ENCODE results near the gene IL37. TPM values are rescaled to one million over a fixed set of nuclear protein-coding genes. Genes with fewer than 3 reads are reported as not detected.

IL37 gene
- total and polyA plus RNA-seq, 2 donors (not counting 1 experiment from before 2014, with no cell fraction given): 0.79 TPM; not detected in 1

DNA sequence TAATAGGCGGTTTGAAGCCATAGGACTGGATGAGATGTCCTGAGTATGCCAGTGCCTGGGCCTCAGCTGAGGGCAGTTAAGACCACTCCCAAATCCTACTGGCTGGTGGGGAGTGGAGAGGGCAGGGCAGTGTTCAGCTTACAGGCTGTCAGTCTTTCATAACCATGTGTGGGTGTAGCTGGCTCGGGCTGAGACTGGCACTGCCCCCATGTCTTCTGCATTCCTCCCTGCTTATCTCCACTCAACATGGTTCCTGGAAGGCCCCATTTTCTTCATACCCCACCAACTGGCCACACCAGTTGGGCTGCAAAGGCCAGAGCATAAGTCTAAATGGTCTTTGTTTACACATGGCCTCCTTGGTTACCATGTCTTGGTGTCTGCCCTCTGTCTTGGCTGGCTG is 17.2 kb upstream of the IL37 start:
- Histone ChIP-seq H4K20me1 (ENCODE audit: control insufficient read depth, insufficient read depth, low read length, poor library complexity, severe bottlenecking) (no peaks in the 10 kb centered on the region), H3K27me3 (replicated peaks in 1 of 4; ENCODE audit: control extremely low read depth in 1 of 4, control insufficient read depth in 3 of 4, insufficient read depth in 4 of 4, low read length in 3 of 4) (peaks cover 0 to 4% (median 0%) of the 10 kb centered on the region in 4 experiments), H3K36me3 (replicated peaks in 1 of 2; ENCODE audit: control extremely low read depth in 1 of 2, control insufficient read depth in 1 of 2, extremely low read depth in 1 of 2, insufficient read depth in 2 of 2, low read length in 1 of 2) (no peaks in the 10 kb centered on the region), H3K9ac (ENCODE audit: low read length) (no peak overlapping the region), H3K4me2 (replicated peaks; ENCODE audit: low read depth, low read length, poor library complexity, severe bottlenecking) (no peak overlapping the region), H3K4me1 (ENCODE audit: control insufficient read depth in 2 of 2, insufficient read depth in 2 of 2, low read length in 2 of 2) (no peaks in the 10 kb centered on the region), H3K79me2 (ENCODE audit: control insufficient read depth, insufficient read depth, low read length) (no peaks in the 10 kb centered on the region), H3K4me3 (ENCODE audit: control extremely low read depth in 1 of 5, extremely low read depth in 1 of 5, insufficient read depth in 1 of 5, low read depth in 2 of 5, low read length in 4 of 5) (no peak overlapping the region), H3K27ac (ENCODE audit: low read length in 2 of 2) (no peak overlapping the region), H2AFZ (ENCODE audit: insufficient read depth, low read depth, low read length, poor library complexity, severe bottlenecking) (no peak overlapping the region), H3K9me3 (ENCODE audit: control extremely low read depth in 1 of 3, control insufficient read depth in 2 of 3, insufficient read depth in 1 of 3, low read length in 2 of 3) (no peaks in the 10 kb centered on the region)
- ChIA-PET POLR2A (no interaction called here), CTCF (interaction anchor here (1.1 to 2.4 kb wide), 4 partner anchors 8 to 145 kb away, joined by 3 to 12 read pairs (median 5); no protein-coding TSS in a partner anchor)
- Mint-ChIP-seq H3K9me3 (ENCODE audit: insufficient read depth) (no peaks in the 10 kb centered on the region), H3K4me3 (no peak overlapping the region), H3K27ac (no peak overlapping the region), H3K27me3 (peaks cover 9% of the 10 kb centered on the region), H3K4me1 (no peaks in the 10 kb centered on the region)
- ATAC-seq (ENCODE audit: low read depth) (no peak), DNase-seq (no peak)
- 83% methylated on average over 1 of the region's 2 CpGs for WGBS (ENCODE audit: insufficient coverage)
- no peak for TF ChIP-seq EZH2 (IDR thresholded peaks at IDR 0.05; ENCODE audit: borderline replicate concordance, insufficient read depth, low read depth, low read length, poor library complexity, severe bottlenecking)
- TF ChIP-seq, protein P1, sequence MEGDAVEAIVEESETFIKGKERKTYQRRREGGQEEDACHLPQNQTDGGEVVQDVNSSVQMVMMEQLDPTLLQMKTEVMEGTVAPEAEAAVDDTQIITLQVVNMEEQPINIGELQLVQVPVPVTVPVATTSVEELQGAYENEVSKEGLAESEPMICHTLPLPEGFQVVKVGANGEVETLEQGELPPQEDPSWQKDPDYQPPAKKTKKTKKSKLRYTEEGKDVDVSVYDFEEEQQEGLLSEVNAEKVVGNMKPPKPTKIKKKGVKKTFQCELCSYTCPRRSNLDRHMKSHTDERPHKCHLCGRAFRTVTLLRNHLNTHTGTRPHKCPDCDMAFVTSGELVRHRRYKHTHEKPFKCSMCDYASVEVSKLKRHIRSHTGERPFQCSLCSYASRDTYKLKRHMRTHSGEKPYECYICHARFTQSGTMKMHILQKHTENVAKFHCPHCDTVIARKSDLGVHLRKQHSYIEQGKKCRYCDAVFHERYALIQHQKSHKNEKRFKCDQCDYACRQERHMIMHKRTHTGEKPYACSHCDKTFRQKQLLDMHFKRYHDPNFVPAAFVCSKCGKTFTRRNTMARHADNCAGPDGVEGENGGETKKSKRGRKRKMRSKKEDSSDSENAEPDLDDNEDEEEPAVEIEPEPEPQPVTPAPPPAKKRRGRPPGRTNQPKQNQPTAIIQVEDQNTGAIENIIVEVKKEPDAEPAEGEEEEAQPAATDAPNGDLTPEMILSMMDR (IDR thresholded peaks at IDR 0.05): no peak
- intact Hi-C loops (cut with micrococcal nuclease): no loop called here

DNA sequence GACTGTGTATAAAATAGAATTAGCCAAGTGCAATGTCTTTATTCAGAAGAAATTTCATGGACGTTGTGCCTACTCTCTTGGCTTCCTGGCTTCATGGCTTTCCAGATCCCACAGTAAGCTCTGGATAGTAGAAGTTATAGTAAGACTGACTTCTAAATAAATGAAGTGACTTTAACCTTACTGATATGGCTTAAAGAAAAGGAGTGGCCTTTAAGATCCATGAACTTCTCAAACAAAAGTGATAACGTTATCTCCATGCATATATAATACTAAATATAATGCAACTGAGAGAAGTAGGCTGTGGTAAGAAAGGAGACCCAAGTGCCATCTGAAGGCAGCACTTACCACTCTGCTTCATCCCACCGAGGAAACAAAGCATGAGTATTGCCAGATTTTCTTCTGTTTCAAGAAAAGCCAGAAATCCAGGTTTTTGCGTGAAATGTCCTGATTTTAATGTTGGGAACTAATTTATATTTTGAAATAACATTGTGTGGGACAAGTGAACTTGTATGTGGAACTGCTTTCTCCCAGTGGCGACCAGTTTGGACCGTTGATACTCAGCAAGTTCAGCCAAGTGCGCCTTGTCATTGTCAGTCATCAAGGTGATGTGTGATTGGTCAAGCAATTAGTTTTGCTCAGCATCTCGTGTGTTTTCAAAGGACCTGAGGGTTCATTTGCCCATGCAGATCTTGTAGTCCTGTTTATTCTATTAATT is 13.9 kb upstream of the IL37 start:
- H3K27ac Mint-ChIP-seq: no peak overlapping the region
- no peaks in the 10 kb centered on the region for H3K4me1 ChIP-seq (ENCODE audit: control insufficient read depth in 2 of 2, insufficient read depth in 2 of 2, low read length in 2 of 2)
- H3K36me3 ChIP-seq (replicated peaks in 1 of 2; ENCODE audit: control extremely low read depth in 1 of 2, control insufficient read depth in 1 of 2, extremely low read depth in 1 of 2, insufficient read depth in 2 of 2, low read length in 1 of 2): no peaks in the 10 kb centered on the region
- TF ChIP-seq, protein P1 (IDR thresholded peaks at IDR 0.05): no peak
- no peak for TF ChIP-seq EZH2 (IDR thresholded peaks at IDR 0.05; ENCODE audit: borderline replicate concordance, insufficient read depth, low read depth, low read length, poor library complexity, severe bottlenecking)
- H3K9me3 Mint-ChIP-seq (ENCODE audit: insufficient read depth): no peaks in the 10 kb centered on the region
- 85% methylated on average over 4 of the region's 8 CpGs for WGBS (ENCODE audit: insufficient coverage)
- H3K9ac ChIP-seq (ENCODE audit: low read length): no peak overlapping the region
- H3K4me3 Mint-ChIP-seq: no peak overlapping the region
- no peak overlapping the region for H2AFZ ChIP-seq (ENCODE audit: insufficient read depth, low read depth, low read length, poor library complexity, severe bottlenecking)
- H3K4me2 ChIP-seq (replicated peaks; ENCODE audit: low read depth, low read length, poor library complexity, severe bottlenecking): no peak overlapping the region
- no peak overlapping the region for H3K4me3 ChIP-seq (ENCODE audit: control extremely low read depth in 1 of 5, extremely low read depth in 1 of 5, insufficient read depth in 1 of 5, low read depth in 2 of 5, low read length in 4 of 5)
- H3K27me3 ChIP-seq (replicated peaks in 1 of 4; ENCODE audit: control extremely low read depth in 1 of 4, control insufficient read depth in 3 of 4, insufficient read depth in 4 of 4, low read length in 3 of 4): peaks cover 0 to 4% (median 0%) of the 10 kb centered on the region in 4 experiments
- no peaks in the 10 kb centered on the region for H3K9me3 ChIP-seq (ENCODE audit: control extremely low read depth in 1 of 3, control insufficient read depth in 2 of 3, insufficient read depth in 1 of 3, low read length in 2 of 3)
- H3K27ac ChIP-seq (ENCODE audit: low read length in 2 of 2): no peak overlapping the region
- intact Hi-C loops (cut with micrococcal nuclease): no loop called here
- peaks cover 15% of the 10 kb centered on the region for H3K27me3 Mint-ChIP-seq
- H3K4me1 Mint-ChIP-seq: no peaks in the 10 kb centered on the region
- ChIA-PET POLR2A (no interaction called here), CTCF (no interaction called here)
- DNase-seq: no peak
- H3K79me2 ChIP-seq (ENCODE audit: control insufficient read depth, insufficient read depth, low read length): no peaks in the 10 kb centered on the region
- H4K20me1 ChIP-seq (ENCODE audit: control insufficient read depth, insufficient read depth, low read length, poor library complexity, severe bottlenecking): no peaks in the 10 kb centered on the region
- ATAC-seq (ENCODE audit: low read depth): no peak
